HK-2 (cell line): ENCODE data around the gene SLC47A2.
A peak's percentile ranks its signal among the peaks of the same experiment; 100 is the strongest.
"Not testable (repeated sequence)": the region's sequence is repeated elsewhere in the genome, so short reads cannot be mapped to it uniquely, and the experiment has no call there.

Experiments
- DNase-seq: peaks from one replicate; pipeline ENCODE4 v3.0.0-alpha.2; 2018; ENCODE audit not compliant: unreplicated experiment

SLC47A2 gene

DNA sequence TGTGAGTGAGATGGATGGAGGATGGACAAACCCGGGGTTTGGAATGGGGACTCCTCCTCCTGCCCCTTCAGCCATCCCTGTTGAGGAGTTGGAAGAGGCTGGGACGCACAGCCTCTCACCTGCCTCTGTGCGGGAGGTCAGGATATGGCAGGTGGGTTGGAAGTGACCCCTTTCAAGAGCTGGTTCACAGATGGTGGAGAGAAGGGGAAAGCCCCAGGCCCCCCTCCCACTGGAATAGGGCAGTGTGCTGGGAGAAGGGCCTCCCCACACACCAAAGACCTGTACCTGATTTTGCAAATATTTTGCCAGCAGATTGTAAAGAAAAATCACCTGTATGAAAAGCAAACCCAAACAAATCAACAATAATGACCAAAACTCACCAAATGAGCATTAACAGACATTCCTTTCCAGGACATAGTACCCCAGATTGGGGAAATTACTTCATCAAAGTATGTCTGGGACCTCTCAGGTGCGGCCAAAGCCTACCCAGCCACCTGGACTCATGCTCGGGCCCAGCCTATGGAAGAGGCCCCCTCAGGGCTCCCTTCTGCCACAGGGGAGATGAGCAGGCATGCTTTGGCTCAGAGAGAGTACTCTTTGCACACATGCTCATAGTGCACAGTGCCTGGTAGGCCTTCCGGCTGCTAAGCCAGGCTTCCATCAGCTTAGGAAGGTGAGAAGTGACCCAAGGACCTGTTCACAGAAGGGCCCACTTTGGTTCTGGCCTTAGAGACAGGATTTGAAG lies 7.8 kb downstream of the SLC47A2 start:
- DNase-seq = no peak

DNA sequence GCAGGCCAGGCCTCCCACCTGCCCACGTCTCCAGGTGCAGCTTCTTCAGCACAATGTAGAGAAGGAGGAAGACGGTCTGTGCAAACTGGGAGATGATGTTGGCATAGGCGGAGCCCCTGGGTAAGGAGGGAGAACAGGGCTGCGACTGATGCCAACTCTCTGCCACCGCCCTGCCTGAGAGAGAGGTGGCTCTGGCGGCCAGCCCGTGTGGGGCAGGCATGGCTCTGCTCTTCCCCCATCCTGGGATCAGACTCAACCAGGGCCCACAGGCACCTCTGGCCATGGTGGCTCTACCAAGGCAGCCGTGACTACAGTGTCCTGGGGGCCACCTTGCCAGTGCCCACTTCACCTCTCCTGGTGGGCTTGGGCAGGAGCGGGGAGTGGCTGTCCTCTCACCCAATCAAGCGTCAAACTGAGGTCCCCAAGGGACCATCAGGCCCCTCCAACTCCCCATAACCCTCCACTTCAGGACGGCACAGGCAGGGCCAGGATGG lies 8.6 kb downstream of the SLC47A2 start:
- no peak for DNase-seq

DNA sequence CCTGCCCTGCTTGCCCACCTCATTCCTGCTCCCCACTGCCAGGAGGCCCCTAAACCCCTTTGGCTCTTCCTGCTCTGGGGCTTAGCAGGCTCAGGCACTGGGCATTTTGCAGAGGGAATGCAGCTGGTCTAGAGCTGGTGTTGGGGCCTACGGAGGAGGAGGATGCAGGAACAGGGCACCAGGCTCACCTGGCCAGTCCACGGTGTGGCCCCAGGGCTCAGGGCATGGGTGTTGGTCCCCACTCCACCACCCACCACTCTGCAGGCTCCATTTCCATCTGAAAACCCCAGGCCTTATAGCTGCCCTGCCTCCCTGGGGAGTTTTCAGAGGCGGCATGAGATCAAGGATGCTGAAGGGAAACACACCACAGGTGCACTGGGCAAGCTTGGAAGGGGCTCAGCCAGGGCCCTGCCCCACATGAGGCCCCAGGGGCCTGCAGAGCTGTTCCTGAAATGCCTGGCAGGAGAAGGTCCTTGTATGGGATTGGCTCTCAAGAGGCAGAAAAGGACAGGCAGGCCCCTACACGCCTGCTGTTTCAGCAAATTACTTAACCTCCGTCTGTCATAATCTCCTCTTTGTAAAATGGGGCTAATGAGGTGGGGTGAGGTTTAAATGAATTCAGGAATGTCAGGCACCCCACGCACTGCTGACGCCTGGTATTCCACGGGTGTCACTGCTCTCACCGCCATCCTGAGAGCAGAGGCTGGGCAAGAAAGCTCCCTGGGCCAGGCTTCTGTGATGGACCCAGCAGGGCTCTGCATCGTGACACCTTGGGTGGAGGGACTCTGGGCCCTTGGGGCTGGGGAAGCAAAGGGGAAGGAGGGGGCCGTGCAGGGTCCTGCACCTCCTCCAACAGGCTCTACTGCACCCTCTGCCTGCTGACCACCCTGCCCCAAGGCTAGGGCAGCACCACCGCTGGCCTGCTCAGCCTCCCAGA lies 9.3 kb downstream of the SLC47A2 start:
- DNase-seq = no peak

DNA sequence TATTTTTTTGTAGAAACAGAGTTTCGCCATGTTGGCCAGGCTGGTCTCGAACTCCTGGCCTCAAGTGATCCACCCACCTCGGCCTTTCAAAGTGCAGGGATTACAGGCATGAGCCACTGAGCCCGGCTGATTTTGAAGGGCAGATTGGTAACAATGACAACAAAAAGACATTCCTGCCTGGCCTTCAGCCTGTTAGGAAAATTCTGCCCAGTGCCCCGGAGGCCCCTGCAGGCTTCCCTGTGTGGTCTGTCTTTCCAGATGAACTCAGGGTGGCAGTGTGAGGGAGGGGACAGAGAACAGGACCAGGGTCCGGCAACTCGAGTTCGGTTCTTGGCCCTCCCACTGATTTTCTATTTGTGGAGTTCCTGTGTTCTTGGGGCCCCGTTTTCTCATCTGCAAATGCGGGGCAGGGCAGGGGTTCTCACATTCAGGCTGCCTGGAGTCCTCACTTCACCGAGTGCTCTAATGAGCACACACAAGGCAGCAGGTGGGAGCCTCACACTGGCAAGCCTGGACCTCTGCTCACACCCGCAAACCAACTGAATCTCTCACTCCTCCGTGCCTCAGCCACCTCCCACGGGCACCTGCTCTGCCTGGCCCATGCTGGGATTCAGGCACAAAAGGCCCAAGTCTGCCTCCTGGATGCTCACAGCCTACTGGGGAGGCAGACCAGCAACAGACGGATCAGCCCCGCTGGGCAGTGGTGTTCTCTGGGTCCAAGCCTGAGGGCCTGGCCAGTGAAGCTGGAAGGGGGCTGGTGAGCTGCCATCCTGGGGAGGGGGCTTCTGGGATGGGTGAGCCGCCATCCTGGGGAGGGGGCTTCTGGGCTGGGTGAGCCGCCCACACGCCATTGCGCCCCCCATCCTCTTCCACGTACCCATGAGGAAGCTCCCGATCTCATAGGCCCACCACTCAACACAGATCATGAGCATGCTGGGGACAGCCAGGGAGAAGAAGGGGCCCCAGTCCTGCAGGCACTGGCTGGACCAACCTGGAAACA lies 10.3 kb downstream of the SLC47A2 start:
- DNase-seq = no peak

DNA sequence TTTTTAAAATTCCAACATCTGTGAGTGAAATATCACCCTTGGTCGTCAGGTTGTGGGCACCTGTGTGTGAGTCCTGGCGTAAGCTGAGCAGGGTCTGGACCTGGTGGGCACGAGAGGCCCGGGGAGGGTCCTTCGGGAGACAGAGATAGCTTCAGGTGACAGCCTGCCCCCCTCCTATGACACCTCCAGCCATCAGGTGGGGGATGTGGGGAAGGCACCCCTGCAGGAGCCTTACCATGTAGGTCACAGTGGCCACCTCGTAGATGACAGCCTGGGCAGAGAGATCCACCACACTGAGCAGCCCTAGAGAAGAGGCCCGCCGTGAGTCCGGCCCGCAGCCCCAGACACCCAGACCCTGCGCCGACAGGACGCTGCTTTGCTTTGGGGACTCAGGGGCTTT lies 11.2 kb downstream of the SLC47A2 start:
- DNase-seq = no peak

DNA sequence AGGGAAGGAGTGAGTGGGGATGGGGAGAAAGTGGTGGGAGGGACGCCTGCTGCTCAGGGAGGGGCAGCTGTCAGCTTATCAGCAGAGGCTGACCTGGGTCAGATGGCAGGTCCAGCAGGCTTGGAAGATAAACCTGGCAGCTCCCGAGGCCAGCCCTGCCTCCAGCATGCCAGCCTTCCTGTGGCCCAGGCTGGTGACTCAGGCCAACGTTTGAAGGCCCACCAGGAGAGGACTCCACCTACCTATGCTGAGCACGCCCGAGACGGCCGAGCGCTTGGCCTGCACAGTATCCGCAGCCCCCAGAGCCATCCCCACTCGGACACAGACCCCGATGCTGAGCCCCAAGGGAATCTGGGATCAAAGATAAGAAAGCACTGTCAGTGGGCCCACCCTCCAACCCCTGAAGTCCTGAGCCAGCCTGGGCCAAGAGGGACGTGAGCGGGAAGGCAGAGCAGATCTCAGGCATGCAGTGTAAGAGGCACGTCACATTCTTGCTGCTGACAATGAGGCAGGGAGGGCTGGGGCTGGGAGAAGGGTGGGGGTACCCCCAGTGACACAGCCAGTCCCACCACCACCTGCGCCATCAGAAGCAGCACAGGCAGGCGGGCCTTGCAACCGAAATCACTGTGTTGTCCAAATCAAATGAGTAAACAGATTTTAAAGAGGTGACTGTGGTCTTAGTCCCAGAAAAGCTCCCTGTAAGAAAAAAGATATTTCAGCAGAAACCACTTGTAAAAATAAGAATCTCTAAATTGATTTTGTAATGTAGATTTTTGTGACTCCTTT lies 12.4 kb downstream of the SLC47A2 start:
- no peak for DNase-seq

DNA sequence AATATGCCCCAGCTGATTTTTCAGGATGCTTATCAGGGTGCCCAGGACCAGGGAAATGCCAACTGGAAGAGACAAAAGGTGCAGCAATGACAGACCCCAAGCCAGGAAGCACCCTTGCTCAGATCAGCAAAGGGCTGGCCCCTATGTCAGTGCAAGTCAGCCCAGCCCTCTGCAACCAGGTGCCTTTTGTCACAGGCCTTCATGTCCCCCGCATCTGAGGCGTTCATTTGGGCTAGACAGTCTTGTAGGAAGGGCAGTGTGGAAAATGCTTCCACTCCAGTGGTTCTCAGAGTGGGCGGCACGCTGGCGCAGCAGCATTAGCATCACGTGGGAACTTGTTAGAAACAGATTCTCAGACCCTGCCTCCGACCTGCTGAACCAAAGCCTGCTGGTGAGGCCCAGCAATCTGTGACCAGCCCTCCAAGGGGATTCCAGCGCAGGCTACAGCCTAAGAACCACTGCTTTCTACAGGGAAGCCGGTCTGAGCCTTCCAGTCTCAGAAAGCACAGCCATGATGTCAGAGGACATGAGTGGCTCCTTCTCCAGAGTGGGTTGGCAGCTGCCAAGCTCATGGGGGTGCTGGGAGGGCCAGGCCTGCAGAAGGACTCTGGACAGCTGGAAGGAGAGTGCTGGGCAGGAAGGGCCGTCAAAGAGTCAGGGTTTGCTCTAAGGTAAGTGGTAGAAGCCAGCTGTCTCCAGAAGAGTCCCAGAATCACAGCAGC lies 13.1 kb downstream of the SLC47A2 start:
- no peak for DNase-seq

DNA sequence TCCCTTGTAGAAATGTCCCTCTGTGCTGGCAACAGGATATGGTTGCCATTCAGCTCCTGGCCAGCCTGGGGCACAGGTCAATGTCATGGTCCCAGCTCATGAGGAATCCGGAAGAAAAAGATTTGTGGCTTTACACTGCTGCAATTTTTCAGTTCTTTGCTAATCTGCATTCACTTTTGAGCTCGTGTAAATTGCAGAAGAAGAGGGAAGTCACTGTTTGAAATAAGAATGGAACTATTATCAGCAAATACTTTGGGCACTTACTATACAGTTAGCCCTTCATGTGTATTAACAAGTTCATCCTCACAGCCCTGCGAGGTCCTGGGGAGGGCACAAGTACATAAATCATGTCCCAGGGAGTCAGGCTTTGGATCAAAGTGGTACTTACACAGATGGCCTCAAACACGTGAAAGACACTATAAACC lies 14.2 kb downstream of the SLC47A2 start:
- no peak for DNase-seq

DNA sequence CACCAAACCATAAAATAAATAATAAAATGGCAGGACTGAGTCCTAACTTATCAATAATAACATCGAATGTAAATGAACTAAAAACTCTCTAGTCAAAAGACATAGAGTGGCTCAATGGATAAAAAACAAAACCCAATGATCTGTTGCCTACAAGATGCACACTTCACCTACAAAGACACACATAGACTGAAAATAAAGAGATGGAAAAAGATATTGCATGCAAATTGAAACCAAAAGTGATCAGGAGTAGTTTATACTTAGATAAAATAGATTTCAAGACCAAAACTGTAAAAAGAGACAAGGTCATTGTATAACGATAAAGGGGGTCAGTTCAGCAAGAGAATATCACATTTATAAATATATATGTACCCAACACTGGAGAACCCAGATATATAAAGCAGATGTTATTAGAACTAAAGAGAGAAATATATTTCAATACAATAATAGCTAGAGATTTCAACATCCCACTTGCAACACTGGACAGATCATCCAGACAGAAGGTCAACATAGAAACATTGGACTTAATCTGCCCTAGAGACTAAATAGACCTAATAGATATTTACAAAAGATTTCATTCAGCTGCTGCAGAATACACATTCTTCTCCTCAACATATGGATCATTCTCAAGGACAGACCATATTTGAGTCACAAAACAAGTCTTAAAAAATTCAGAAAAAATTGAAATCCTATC lies 29.8 kb downstream of the SLC47A2 start:
- DNase-seq = no peak

DNA sequence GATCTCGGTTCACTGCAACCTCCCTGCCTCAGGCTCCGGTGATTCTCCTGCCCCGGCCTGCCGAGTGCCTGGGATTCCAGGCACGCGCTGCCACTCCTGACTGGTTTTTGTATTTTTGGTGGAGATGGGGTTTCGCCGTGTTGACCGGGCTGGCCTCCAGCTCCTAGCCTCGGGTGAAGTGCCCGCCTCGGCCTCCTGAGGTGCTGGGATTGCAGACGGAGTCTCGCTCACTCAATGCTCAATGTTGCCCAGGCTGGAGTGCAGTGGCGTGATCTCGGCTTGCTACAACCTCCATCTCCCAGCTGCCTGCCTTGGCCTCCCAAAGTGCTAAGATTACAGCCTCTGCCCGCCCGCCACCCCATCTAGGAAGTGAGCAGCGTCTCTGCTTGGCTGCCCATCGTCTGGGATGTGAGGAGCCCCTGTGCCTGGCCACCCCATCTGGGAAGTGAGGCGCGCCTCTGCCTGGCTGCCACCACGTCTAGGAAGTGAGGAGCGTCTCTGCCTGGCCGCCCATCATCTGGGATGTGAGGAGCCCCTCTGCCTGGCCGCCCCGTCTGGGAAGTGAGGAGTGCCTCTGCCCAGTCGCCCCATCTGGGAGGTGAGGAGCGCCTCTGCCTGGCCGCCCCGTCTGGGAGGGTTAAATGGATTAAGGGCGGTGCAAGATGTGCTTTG lies 31.3 kb downstream of the SLC47A2 start:
- not testable (repeated sequence) for DNase-seq

DNA sequence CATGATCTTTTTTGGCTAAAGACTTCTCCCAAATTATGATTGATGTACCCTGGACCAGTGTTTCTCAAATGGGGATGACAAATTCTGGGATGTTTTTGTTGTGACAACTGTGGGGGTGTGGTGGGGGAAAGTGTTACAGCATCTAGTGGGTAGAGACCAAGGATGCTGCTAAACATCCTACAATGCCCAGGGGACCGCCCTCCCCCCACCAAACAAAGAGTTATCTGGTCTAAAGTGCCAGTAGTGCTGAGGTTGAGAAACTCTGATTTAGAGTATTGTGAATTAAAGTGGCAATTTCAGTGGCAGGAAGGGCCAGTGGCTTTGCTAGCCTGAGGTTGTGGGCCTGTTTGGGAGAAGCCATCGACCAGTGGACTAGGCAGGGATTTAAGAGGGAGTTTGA lies 33.3 kb downstream of the SLC47A2 start:
- DNase-seq = no peak

DNA sequence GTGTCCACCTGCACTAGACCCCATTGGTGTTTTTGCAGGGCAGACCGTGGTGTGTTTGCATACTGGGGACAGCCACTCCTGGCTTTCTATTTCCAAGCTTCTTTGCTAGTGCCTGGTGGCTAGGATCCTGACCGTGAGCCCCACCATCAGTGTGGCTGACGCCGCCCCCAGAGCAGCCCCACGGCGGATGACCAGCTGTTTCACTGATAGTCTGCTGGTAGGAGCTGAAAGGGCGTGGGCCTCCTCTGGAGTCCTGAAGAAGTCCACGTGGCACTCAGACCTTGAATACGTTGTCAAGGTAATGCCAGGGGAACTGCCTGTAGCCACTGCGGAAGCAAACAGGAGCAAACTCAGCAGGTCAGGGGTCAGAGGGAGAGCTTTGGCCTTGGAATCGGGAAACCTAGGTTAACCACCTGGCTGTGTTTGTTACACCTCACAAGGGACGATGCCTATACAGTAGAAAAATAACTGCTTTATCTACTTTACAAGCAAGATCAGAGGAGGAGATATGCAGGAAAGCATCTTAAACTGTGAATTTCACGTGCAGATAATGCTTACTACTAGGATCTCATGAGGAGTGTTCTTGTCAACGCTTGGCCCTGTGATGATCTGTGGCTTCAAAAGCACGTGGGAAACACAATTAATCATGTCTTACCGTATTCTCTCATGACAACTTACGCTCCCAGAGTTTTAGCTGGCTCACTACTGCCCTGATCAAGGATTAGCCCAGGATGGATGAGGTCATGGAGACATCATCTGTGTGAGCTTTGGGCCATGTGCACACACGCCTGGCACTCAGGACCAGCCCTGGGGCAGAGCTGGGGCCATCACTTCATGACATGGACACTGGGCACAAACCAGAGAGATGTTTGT lies 37.6 kb downstream of the SLC47A2 start:
- no peak for DNase-seq

DNA sequence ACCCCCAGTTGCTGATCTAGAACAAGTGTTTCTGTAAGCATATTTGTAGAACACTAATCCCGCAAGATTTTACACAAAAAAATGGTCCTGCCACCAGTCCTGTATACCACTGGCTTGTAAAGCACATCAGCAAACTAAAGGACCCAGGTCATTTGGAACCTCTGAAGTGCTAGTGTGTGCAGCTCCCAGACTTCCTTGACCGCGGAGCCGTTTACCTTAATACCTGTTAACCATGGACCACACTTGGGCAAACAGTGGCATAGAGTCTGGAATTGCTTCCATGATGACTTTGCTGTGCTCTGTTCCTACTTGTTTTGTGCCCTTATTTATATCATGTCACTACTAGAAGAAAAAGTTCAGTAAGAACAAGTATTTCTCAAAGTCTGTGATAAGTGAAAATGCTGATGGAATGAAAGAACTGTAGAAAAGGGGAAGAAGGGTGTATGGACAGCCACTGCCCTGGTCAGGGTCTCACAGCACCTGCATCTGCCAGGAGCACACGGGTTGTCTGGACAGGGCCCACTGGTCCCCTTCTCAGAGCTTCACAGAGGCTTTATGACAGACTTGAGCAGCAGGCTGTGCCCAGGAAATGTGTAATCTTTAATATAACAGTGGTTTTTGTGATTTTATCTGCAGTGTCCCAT lies 38.5 kb downstream of the SLC47A2 start:
- no peak for DNase-seq

DNA sequence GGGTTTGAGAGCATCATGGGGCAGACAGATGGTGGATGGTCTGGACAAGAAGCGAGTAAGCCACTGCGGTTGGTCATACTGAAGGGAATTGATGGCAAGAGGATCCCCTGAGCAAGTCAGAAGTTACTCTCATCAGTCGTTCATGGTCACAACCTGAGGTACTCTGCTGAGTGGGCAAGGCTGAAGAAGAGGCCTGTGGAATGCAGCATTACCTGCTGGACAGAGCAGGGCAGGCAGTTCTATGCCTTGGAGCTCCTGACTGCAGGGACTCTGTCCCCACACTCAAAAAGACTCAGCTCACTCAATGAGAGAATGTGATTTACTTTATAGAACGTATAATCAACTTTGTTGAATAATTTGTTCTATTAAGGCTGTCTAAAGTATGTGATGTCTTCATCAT lies 39.5 kb downstream of the SLC47A2 start:
- DNase-seq = no peak

DNA sequence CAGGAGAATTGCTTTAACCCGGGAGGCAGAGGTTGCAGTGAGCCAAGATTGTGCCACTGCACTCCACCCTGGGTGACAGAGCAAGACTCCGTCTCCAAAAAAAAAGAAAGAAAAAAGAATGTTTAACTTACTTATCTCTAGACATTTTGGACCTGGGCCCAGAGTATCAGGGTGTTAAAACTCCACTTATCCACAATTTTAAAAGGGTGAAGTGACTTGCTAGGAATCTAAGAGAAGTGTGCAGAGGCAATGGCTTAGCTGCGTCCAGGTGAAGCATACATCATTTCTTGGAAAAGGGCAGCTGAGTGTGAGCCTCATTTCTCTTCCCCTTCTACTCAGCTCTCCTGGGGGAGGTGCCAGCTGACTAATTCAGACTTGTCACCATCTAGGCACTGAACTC lies 42.8 kb downstream of the SLC47A2 start:
- no peak for DNase-seq

DNA sequence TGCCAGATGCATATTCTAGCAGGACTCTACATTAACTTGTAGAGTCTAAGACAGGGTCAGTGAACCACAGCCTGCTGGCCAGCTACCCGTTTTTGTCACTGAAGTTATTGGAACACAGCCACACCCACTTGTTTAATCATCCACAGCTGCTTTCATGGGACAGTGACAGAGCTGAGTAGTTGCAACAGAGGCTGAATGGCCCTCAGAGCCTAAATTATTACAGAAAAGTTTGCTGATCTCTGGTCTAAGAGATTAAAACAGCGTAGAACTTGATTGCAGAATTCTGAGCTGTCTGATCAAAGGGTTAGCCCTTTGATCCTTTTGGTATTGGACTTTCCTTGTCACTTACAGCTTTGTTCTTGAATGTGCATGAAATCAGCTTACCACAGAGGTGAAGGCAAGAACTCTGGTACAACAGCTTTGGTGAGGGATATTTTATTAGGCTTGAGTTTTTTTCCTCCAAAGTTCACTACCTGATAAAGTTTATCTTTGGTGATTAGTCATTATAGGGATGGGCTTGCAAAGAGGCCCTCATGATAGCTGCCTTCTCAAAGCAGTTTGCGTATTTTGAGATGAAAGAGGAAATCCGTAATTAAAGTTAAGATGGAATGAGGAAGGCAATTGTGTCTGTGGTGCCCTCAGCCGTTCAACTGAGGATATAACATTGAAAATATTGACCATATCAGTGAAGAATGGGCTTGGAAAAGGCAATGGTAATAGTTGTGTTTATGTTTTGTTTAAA lies 44.2 kb downstream of the SLC47A2 start:
- peak; percentile 14 for DNase-seq

DNA sequence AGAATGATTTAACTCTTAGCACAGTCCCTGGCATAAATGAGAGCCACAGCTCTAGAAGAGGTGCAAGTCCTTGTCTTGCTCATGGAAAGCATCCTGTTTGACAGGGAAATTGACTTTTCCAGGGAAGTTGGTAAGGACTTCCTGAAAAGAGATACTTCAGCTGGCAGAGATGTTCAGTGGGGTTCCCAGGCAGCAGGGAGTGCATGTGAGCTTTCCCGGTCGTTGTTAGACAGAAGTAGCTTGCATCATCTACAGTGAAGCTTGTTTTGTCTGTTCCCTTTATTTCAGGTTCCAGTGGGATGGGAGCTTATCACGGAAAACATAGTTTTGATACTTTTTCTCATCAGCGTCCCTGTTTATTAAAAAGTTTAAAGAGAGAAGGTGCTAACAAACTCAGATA lies 45.0 kb downstream of the SLC47A2 start:
- no peak for DNase-seq
